HL-60 (cell line): ENCODE results near the gene OAS2.

Source experiments
- DNase-seq, 2 experiments: peaks; one replicate each; pipeline ENCODE4 v3.0.0-alpha.2; 2010 to 2020; ENCODE audit warnings: low read depth in 1 of 2, low spot score in 1 of 2
- H3K27ac ChIP-seq: fragments of 250-450 bp; sonication (Bioruptor Pico); replicated peaks from 2 replicates; pipeline ENCODE4 v1.5.1; 2020; ENCODE audit warnings: mild to moderate bottlenecking, moderate library complexity
- H3K27me3 ChIP-seq: fragments of 250-450 bp; sonication (Bioruptor Pico); 2 replicates; pipeline ENCODE4 v1.5.1; 2021; ENCODE audit warnings: mild to moderate bottlenecking, moderate library complexity; ENCODE audit not compliant: insufficient read depth, poor library complexity, severe bottlenecking
- H3K4me3 ChIP-seq: replicated peaks from 2 replicates; pipeline ENCODE4 v1.5.1; 2011; ENCODE audit warnings: mild to moderate bottlenecking, control low read depth, low read length; ENCODE audit not compliant: insufficient read depth
- CTCF ChIP-seq: IDR thresholded peaks from one replicate; pipeline ENCODE4 v1.5.1; 2011; ENCODE audit warnings: low read length, control low read depth, inconsistent platforms; ENCODE audit not compliant: insufficient read depth
- GABPA ChIP-seq: IDR thresholded peaks from 2 replicates; pipeline ENCODE4 v1.6.1; 2012; ENCODE audit warnings: low read depth
- POLR2AphosphoS5 ChIP-seq: IDR thresholded peaks from 2 replicates; pipeline ENCODE4 v1.6.1; 2012; ENCODE audit warnings: low read depth
- REST ChIP-seq: IDR thresholded peaks from 2 replicates; pipeline ENCODE4 v1.6.1; 2012; ENCODE audit warnings: low read depth; ENCODE audit not compliant: insufficient replicate concordance
- SPI1 ChIP-seq: IDR thresholded peaks from 2 replicates; pipeline ENCODE4 v1.6.1; 2012; ENCODE audit warnings: low read depth, mild to moderate bottlenecking, borderline replicate concordance

The OAS2 gene

GRCh38 chr12:112967858-112968257 lies 10.5 kb upstream of the OAS2 start:
- TF ChIP-seq SPI1 (no peak), CTCF (no peak), GABPA (no peak), POLR2AphosphoS5 (no peak), REST (no peak)
- Histone ChIP-seq H3K27ac (no peak overlapping the region), H3K27me3 (no peaks in the 10 kb centered on the region), H3K4me3 (no peak overlapping the region)
- no peak for DNase-seq

- H3K27me3 ChIP-seq: no peaks in the 10 kb centered on the region
- no peak overlapping the region for H3K27ac ChIP-seq
- no peak for DNase-seq
- no peak overlapping the region for H3K4me3 ChIP-seq
- TF ChIP-seq CTCF (no peak), SPI1 (no peak), GABPA (no peak), REST (no peak), POLR2AphosphoS5 (no peak)
Measured at GRCh38 chr12:112969547-112970306, 8.6 kb upstream of the OAS2 start.

- DNase-seq: no peak
- H3K27ac ChIP-seq: no peak overlapping the region
- TF ChIP-seq CTCF (no peak), POLR2AphosphoS5 (no peak), REST (no peak), GABPA (no peak), SPI1 (no peak)
- H3K27me3 ChIP-seq: no peaks in the 10 kb centered on the region
- no peak overlapping the region for H3K4me3 ChIP-seq
Measured at GRCh38 chr12:112970391-112970790, 7.9 kb upstream of the OAS2 start.
